NK-92 treated with Interleukin-12 subunit alpha and Interleukin-12 subunit beta, amount 100 ng/mL, for 24 hours (cell line): ENCODE results near the gene CCDC88C.
A peak's percentile ranks its signal among the peaks of the same experiment; 100 is the strongest.
"Not testable (repeated sequence)": the region's sequence is repeated elsewhere in the genome, so short reads cannot be mapped to it uniquely, and the experiment has no call there.

ENCODE experiments used
- DNase-seq: peaks from one replicate; lab custom pipeline; 2025; lab: John Stamatoyannopoulos, UW

The CCDC88C gene

DNA sequence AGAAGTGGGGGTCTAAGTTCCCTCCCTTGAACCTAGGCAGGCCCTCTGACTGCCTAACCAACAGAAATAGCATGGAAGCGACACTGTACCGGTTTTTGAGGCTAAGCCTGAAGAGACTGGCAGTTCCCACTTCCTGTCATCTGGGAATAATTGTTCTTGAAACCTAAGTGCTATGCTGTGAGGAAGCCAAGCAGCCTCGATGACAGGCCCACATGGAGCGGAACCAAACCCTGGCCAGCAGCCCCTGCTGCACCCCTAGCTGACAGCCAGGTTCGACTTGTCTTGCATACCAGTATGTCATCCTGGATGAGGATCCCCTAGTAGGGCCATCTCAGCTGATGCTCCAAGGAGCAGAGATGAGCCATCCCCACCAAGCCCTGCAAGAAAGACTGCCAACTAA is 166.7 kb downstream of the CCDC88C start:
- DNase-seq = no peak

- peak; percentile 91 for DNase-seq
Observed at GRCh38 chr14:91249841-91250616, 167.6 kb downstream of the CCDC88C start.

DNA sequence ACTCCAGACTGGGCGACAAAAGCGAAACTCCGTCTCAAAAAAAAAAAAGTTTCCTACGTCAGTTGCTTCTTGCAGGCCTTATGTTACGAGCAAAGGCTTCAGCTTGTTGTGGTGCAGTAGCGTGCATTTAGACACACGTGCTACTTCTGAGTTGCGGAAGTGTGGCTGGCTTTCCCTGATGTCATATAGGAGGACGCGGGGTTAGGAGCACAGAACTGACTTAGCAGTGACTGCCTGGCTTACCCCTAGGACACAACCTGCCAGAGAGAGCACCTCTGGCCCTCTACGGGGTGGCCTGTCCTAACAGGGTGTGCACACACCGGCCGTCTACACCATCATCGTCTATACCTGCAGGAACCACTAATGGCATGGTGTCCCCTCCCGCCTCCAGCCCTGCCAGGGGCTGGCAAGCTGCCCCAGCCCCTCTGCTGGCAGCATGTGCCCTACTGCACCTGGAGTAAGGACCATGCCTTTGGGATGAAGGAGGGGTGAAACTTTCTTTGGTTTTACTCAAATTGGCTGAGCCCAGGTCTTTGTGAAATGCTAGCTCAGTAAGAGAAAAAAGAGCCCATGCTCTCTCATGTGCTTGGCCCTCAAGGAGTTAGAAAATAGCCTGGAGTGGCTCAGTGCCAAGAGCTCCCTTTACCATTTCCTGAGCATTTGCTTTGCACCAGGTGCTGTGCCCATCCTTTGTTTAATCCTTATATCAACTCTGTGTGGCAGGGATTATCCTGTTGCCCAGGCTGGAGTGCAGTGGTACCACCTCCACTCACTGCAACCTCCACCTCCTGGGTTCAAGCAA is 171.4 kb downstream of the CCDC88C start:
- no peak for DNase-seq

DNA sequence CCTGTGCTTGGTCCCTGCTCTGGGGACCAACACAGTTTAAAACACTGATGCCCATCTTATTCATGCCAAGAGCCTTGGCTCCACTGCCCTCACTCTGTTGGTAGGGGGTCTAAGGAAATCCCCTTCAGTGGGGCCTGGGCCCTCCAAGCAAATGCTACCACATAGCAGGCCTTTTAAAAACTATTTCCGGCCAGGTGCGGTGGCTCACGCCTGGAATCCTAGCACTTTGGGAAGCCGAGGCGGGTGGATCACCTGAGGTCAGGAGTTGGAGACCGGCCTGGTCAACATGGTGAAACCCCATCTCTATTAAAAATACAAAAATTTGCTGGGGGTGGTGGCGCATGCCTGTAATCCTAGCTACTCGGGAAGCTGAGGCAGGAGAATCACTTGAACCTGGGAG is 172.0 kb downstream of the CCDC88C start:
- DNase-seq = not testable (repeated sequence)

DNA sequence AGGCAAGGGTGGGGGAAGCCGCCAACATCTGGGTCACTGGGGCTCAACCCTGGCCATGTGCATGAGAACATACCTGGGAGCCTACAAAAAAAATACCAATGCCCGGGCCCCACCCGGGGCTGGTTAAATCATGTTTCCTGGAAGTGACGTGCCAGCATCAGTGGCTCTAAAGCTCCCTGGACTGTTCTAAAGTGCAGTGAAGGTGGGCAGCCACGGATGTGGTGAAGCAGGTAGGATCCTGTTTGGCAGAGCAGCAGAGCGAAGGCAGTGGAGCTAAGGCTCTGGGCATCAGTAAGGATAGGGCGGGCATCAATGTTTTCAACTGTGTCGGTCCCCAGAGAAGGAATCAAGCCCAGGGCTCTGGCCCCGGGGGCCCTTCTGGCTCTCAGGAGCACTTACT is 172.6 kb downstream of the CCDC88C start:
- DNase-seq = peak; percentile 54

DNA sequence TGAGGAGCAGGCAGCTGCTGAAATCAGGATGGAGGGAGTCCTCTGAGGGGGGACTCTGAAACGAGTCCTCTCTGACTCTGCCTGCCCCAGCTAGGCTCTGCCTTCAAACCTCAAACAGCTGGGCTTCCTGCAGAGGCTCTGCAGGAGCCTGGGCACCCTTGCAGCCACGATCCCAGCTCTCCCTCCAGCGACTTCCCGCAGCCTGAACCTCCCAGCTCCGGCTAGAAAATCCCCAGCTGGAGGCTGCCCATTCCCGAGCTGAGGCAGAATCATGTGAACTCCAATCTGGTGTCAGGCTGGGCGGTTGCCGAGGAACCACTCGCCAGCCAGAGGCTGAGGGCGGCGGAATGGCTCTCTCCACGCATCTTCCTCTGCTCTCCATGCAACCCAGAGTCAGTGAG is 173.1 kb downstream of the CCDC88C start, which contains the start of gene GPR68:
Gene GPR68, minus strand, starts transcription at position 204 of the 401 bp plus-strand sequence. CDS start 9,654 bp downstream, outside the sequence.
- DNase-seq = peak; percentile 54

DNA sequence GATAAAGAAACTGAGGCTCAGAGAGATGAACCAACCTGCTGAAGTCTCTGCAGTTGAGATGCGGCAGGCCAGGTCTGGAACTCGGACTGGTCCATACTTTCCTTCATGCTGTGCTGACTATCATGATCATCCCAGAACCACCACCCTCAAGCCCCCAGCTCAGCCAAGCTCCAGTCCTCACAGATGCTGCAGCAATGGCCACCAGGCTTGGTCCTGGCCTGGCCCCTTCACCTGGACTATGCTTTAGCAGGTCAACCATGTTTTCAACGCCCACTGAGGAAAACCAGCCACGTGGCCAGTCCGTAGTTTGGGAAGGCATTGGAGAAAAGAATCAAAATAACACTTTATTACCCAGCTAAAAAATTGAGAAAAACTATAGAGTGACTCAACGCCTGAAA is 174.5 kb downstream of the CCDC88C start:
- DNase-seq = peak; percentile 36

GRCh38 chr14:91242635-91243034 is 175.0 kb downstream of the CCDC88C start:
- DNase-seq = no peak

- DNase-seq = peak; percentile 25
Observed at GRCh38 chr14:91241863-91242262, 175.8 kb downstream of the CCDC88C start.

- DNase-seq = no peak
Observed at GRCh38 chr14:91238661-91239060, 179.0 kb downstream of the CCDC88C start.

GRCh38 chr14:91238085-91238484 is 179.5 kb downstream of the CCDC88C start:
- no peak for DNase-seq

GRCh38 chr14:91237219-91237618 is 180.4 kb downstream of the CCDC88C start:
- no peak for DNase-seq

- no peak for DNase-seq
Observed at GRCh38 chr14:91235841-91236240, 181.8 kb downstream of the CCDC88C start.

DNA sequence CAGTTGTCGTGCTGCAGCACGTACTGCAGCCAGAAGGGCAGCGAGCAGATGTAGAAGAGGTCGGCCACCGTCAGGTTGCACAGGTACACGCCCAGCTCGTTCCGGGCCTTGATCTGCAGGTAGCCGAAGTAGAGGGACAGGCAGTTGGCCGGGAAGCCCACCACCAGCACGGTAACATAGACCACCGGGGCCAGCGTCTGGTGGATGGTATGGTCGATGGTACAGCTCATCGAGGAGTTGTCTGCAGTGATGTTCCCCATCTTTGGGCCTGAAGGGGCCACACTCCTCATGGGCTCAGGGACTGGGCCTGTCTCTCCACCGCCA is 182.9 kb downstream of the CCDC88C start:
- no peak for DNase-seq

DNA sequence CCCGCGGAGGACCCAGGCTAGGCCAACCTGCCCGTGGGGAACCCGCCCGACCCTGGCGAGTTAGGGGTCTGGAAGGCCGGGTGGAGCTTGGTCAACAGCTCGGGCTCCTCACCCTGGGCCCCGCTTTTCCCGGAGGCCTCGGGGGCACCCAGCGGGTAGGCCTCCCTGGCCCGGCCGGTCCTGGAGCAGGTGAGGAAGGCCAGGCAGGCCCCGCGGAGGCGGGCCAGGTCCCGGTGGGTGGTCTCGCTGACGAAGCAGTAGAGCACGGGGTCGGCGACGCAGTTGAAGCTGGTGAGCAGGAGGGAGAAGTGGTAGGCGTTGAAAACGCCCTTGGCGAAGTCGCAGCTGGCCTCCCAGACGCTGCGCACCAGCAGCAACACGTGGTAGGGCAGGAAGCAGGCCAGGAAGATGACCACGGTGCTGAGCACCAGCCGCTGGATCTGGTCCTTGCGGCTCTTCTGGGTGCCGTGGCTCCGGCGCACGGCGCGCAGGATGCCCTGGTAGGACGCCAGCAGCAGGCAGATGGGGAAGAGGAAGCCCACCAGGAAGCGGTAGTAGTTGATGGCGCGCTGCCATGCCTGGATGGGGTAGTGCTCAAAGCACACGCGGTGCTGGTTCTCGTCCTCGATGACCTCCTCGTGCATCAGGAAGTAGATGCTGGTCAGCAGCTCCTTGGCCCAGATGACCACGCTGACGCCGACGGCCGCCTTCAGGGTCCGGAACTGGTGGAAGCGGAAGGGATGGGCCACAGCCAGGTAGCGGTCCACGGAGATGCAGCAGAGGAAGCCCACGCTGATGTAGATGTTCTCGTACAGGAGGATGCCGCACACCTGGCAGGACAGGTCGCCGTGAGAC is 183.5 kb downstream of the CCDC88C start:
- no peak for DNase-seq

DNA sequence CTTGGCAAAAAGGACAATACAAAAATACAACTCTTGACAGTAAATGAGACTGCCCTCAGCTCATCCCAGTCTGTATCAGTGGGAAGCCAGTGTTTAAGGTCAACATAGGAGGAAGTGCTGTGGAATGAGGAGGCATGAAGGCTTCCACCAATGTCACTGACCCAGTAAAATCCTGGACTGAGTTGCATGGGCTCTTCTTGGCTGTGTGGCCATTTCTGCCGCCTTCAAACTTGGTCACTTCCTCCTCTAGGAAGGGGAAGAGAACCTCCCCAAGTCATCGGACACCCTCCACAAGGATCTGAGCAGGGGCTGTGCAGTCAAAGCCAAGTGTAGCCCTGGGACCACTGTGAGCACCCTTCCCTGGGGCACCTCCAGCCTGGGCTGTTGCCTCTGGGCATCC is 185.0 kb downstream of the CCDC88C start:
- DNase-seq = no peak

GRCh38 chr14:91232052-91232451 is 185.6 kb downstream of the CCDC88C start:
- no peak for DNase-seq

DNA sequence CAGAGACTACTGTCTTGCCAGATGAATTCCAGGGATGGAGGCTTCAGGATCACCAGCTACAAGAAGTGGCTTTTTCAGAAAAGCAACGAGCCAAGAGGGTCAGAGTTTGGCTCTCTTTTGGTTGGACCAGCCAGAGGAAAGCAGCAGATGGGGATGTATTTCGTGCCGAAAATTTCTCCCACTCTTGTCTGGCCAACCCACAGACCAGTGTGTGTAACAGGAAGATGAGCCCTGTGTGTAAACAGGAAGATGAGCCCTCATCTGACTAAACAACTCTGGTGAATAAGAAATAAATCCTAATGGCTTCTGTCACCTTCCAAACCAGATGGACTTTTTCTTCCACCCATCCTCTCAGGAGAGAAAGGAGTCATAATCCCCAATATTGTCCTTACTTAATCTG is 186.2 kb downstream of the CCDC88C start:
- peak; percentile 31 for DNase-seq

DNA sequence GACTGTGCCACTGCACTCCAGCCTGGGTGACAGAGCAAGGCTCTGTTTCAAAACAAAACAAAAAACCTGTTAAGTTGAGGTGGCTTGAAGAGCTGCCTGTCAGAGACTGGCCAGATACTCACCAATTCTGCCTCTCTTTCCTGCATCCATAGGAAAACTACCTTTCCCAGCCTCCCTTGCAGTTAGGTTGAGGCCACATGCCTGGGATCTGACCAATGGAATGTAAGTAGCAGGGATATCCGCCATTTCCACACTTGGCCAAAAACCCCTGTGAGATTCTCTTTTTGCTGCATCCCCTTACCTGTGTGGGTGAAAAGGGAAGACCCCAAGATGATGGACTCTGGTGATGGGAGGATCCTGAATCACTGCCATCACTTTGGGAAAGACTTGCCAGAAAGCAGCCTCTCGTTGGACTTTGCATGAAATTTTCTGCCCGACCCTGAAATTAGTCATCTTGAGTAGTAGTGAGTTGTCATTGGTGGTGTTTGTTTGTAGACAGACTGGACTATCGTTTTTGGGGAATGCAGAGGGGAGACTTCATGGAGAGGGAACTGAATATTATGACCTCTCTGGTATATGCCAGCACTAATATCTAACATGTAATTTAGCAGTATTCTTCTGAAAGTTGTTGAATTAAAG is 187.1 kb downstream of the CCDC88C start:
- no peak for DNase-seq

DNA sequence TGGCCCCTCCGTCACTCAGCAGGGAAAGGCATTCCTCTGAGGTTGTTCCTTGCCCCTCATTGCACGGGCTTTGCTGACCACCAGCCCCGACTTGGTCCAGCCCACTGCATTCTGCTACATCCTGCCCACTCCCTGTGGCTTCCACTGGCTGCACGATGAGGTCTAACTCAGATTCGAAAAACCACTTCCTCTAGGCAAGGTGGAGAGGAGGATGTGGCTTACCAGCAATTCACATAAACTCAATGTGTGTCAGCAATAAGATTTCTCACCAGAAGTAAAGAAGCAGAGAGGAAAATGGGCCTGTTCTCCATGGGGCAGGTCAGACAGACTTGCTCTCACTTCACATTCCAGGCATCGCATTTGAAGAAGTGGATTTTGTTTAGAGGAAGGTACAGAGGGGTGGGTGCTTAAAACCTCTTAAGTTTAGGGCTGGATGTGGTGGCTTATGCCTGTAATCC is 187.8 kb downstream of the CCDC88C start:
- DNase-seq = peak; percentile 82

DNA sequence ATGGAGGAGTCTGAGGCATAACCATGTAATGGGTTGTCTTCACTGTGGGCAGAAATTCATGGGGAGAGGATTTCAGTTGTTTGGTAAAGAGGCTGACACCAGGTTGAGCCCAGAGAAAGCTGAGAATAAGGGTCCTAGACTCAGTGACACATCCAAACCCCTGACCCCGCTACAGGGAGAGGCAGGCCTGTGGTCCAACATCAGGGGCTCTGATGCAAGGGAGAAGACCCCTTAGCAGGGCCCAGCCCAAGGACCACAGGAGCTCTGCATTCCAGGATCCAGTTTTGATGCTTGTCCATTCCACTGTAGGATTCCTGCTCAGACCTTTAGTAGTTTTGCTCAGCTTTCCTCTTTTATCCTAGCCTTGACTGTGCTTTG is 188.6 kb downstream of the CCDC88C start:
- DNase-seq = peak; percentile 66
